ENCODE data around the gene ITGA3. TPM values are rescaled to one million over a fixed set of nuclear protein-coding genes. Genes with fewer than 3 reads are reported as not detected.

The ITGA3 gene
- total and polyA plus RNA-seq, 7 donors, result 15.6 to 85.1 (median 38.4) TPM

- Histone ChIP-seq H3K36me3 (no peaks in the 10 kb centered on the region), H3K4me1 (peaks cover 0 to 13% (median 7%) of the 10 kb centered on the region in 4 donors), H3K9me3 (no peaks in the 10 kb centered on the region), H3K4me3 (no peak overlapping the region), H3K27ac (peak overlapping the region in 1 of 4 donors; percentile 2), H3K27me3 (no peaks in the 10 kb centered on the region)
- intact Hi-C loops (cut with DNase I), result no loop called here
- no peak for TF ChIP-seq POLR2A (IDR thresholded peaks at IDR 0.05)
- no peak for TF ChIP-seq POLR2AphosphoS5 (IDR thresholded peaks at IDR 0.05)
- TF ChIP-seq EP300 (IDR thresholded peaks at IDR 0.05), result no peak
- TF ChIP-seq CTCF (IDR thresholded peaks at IDR 0.05), result no peak
- WGBS, 2 donors, result 66 to 78% methylated on average over 9 of the region's 9 CpGs
- no peak for DNase-seq
Observed at GRCh38 chr17:50047488-50048126, 8.3 kb upstream of the ITGA3 start.

- DNase-seq, result no peak
- no peaks in the 10 kb centered on the region for H3K36me3 ChIP-seq
- H3K9me3 ChIP-seq, result no peaks in the 10 kb centered on the region
- intact Hi-C loops (cut with DNase I), result no loop called here
- no peak overlapping the region for H3K27ac ChIP-seq
- TF ChIP-seq POLR2A (IDR thresholded peaks at IDR 0.05) (no peak), POLR2AphosphoS5 (IDR thresholded peaks at IDR 0.05) (no peak), EP300 (IDR thresholded peaks at IDR 0.05) (no peak), CTCF (IDR thresholded peaks at IDR 0.05) (no peak)
- H3K4me3 ChIP-seq, result no peak overlapping the region
- WGBS, 2 donors, result 92 to 94% methylated on average over 17 of the region's 17 CpGs
- H3K4me1 ChIP-seq, result peaks cover 0 to 13% (median 9%) of the 10 kb centered on the region in 4 donors
- H3K27me3 ChIP-seq, result no peaks in the 10 kb centered on the region
Observed at GRCh38 chr17:50048146-50048720, 7.7 kb upstream of the ITGA3 start.

GRCh38 chr17:50048988-50049387, 6.9 kb upstream of the ITGA3 start:
- 86 to 87% methylated on average over 4 of the region's 4 CpGs for WGBS, 2 donors

GRCh38 chr17:50049636-50050035, 6.3 kb upstream of the ITGA3 start:
- WGBS, 2 donors, result 73 to 82% methylated on average over 3 of the region's 3 CpGs
- peaks cover 0 to 22% (median 12%) of the 10 kb centered on the region in 4 donors for H3K4me1 ChIP-seq
- no peak for DNase-seq
- H3K27me3 ChIP-seq, result no peaks in the 10 kb centered on the region
- no peaks in the 10 kb centered on the region for H3K36me3 ChIP-seq
- no peak overlapping the region for H3K27ac ChIP-seq
- no peak overlapping the region for H3K4me3 ChIP-seq
- no peaks in the 10 kb centered on the region for H3K9me3 ChIP-seq
- intact Hi-C loops (cut with DNase I), result no loop called here
- TF ChIP-seq EP300 (IDR thresholded peaks at IDR 0.05), result no peak
- TF ChIP-seq POLR2A (IDR thresholded peaks at IDR 0.05), result no peak
- TF ChIP-seq POLR2AphosphoS5 (IDR thresholded peaks at IDR 0.05), result no peak

More at GRCh38 chr17:50048988-50049387, 6.9 kb upstream of the ITGA3 start:
- no peak for DNase-seq
- Histone ChIP-seq H3K36me3 (no peaks in the 10 kb centered on the region), H3K27me3 (no peaks in the 10 kb centered on the region), H3K9me3 (no peaks in the 10 kb centered on the region), H3K27ac (no peak overlapping the region), H3K4me1 (peaks cover 0 to 16% (median 10%) of the 10 kb centered on the region in 4 donors), H3K4me3 (no peak overlapping the region)
- TF ChIP-seq CTCF (IDR thresholded peaks at IDR 0.05), result no peak
- TF ChIP-seq POLR2A (IDR thresholded peaks at IDR 0.05), result no peak
- TF ChIP-seq POLR2AphosphoS5 (IDR thresholded peaks at IDR 0.05), result no peak
- no peak for TF ChIP-seq EP300 (IDR thresholded peaks at IDR 0.05)
- intact Hi-C loops (cut with DNase I), result no loop called here

GRCh38 chr17:50050431-50051032, 5.4 kb upstream of the ITGA3 start:
- Histone ChIP-seq H3K27ac (no peak overlapping the region), H3K4me3 (no peak overlapping the region), H3K36me3 (no peaks in the 10 kb centered on the region), H3K4me1 (peaks cover 0 to 30% (median 19%) of the 10 kb centered on the region in 4 donors), H3K27me3 (no peaks in the 10 kb centered on the region), H3K9me3 (no peaks in the 10 kb centered on the region)
- DNase-seq, result no peak
- TF ChIP-seq CTCF (IDR thresholded peaks at IDR 0.05) (no peak), POLR2AphosphoS5 (IDR thresholded peaks at IDR 0.05) (no peak), POLR2A (IDR thresholded peaks at IDR 0.05) (no peak), EP300 (IDR thresholded peaks at IDR 0.05) (no peak)
- 93 to 94% methylated on average over 12 of the region's 12 CpGs for WGBS, 2 donors
- intact Hi-C loops (cut with DNase I), result no loop called here
